H1 (cell line): ENCODE measurements around the gene INPP5A. TPM values are rescaled to one million over a fixed set of nuclear protein-coding genes. Genes with fewer than 3 reads are reported as not detected.

Experiments
- BACH1 ChIP-seq: IDR thresholded peaks from 2 replicates; pipeline ENCODE4 v1.6.1; 2012; ENCODE audit warnings: low read length, improper control_type of control experiment
- CBX8 ChIP-seq: fragments of 300-800, 300-1000 bp; sonication (generic); IDR thresholded peaks from 2 replicates; pipeline ENCODE4 v1.7.1; 2016; ENCODE audit warnings: low read depth, low read length, borderline replicate concordance
- CHD1 ChIP-seq: IDR thresholded peaks from 2 replicates; pipeline ENCODE4 v1.6.1; 2012; ENCODE audit warnings: low read depth, low read length, improper control_type of control experiment
- CREB1 ChIP-seq: IDR thresholded peaks from 2 replicates; pipeline ENCODE4 v1.6.1; 2012; ENCODE audit warnings: inconsistent platforms
- POLR2A ChIP-seq, 2 experiments: IDR thresholded peaks; 1 replicate in 1 of 2; 2 replicates in 1 of 2; pipeline ENCODE4 v1.6.1; 2011; ENCODE audit warnings: low read depth in 2 of 2, low read length in 2 of 2, mild to moderate bottlenecking in 2 of 2; ENCODE audit errors: control extremely low read depth in 1 of 2
- POU5F1 ChIP-seq: IDR thresholded peaks from 2 replicates; pipeline ENCODE4 v1.6.1; 2011; ENCODE audit warnings: low read depth, mild to moderate bottlenecking, low read length, moderate library complexity
- RAD21 ChIP-seq, 2 experiments: IDR thresholded peaks in 1 of 2; conservative IDR thresholded peaks in 1 of 2; 2 replicates each; pipeline ENCODE4 v1.6.1; 2011; ENCODE audit warnings: low read depth in 2 of 2, low read length in 2 of 2, improper control_type of control experiment in 1 of 2, inconsistent platforms in 1 of 2, mild to moderate bottlenecking in 1 of 2, moderate library complexity in 1 of 2
- SP1 ChIP-seq: IDR thresholded peaks from 2 replicates; pipeline ENCODE4 v1.6.1; 2011; ENCODE audit warnings: low read depth, low read length
- TAF7 ChIP-seq: optimal IDR thresholded peaks from 2 replicates; pipeline ENCODE3; 2011; ENCODE audit warnings: low read depth, mild to moderate bottlenecking, inconsistent platforms, low read length, moderate library complexity, borderline replicate concordance
- YY1 ChIP-seq: IDR thresholded peaks from 2 replicates; pipeline ENCODE4 v1.6.1; 2011; ENCODE audit warnings: low read depth, mild to moderate bottlenecking, low read length
- polyA plus RNA-seq, 7 experiments: library from polyadenylated mRNA; depleted of rRNA in 3 of 7; stranded (reverse) in 5 of 7; unstranded in 2 of 7; fragments of >200 nt in 5 of 7; fragments of 200-250 nt in 2 of 7; gene quantifications; 1 replicate in 5 of 7; 2 replicates in 1 of 7; 4 replicates in 1 of 7; pipeline versions ENCODE4 v1.2.1 to v1.2.3, GENCODE V29; 2011 to 2013; ENCODE audit warnings: missing spikeins in 2 of 7, mixed read lengths in 2 of 7
- total RNA-seq: library from RNA; stranded (reverse); fragmentation: NEBNext Ultra II Directional; extraction: Animal tissue kit (Norgen Biotek cat#: 25700); gene quantifications from 2 replicates; pipeline ENCODE4 v1.2.1, GENCODE V29; 2021
- TF ChIP-seq, protein P1 (sequence below): fragments of 300-600 bp; sonication (generic); IDR thresholded peaks from 2 replicates; pipeline ENCODE4 v1.7.1; 2012; ENCODE audit warnings: low read length, moderate library complexity, mild to moderate bottlenecking, inconsistent platforms; ENCODE audit not compliant: insufficient replicate concordance

The INPP5A gene
- total and polyA plus RNA-seq, 2 of the 8 experiments (the other 6 are each of a cell fraction or from before 2014, with no cell fraction given) = 19.7 to 27.5 TPM

DNA sequence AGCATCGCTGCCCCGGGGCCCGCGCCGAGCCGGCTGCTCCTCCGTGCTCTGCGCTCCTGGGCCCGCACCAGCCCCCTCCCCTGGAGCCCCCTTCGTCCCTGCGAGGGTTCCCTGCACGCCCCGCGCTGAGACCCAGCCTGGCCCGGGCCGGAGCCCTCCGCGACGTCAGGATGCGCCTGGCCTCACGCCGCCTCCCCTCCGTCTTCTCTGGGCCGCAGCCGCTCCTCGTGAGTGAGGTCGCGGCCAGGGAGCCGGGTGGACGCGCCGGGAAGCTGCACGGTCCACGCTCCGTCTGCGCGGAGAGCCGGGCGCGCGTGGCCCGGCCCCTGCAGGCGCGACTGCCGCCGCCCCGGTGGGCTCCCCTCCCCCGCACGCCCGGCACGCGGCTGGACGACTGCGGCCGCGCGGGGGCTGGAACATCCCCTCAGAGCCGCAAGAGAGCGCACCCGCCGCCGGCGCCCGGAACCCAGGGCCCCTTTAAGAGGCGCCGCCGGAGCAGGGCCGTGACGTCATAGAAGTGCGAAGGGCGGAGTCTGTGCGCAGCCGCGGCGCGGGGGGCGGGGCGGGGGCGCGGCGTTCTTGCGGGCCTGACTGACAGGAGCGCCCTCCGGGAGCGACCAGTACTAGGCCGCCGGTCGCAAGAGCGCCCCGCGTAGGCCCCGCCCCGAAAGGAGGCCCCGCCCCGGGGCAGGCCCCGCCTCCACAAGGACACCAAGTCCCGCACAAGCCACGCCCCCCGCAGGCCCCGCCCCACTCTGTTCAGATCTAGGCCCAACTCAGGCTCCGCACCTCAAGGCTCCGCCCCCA, 507 bp upstream of the INPP5A start (continued):
- TF ChIP-seq, protein P1, sequence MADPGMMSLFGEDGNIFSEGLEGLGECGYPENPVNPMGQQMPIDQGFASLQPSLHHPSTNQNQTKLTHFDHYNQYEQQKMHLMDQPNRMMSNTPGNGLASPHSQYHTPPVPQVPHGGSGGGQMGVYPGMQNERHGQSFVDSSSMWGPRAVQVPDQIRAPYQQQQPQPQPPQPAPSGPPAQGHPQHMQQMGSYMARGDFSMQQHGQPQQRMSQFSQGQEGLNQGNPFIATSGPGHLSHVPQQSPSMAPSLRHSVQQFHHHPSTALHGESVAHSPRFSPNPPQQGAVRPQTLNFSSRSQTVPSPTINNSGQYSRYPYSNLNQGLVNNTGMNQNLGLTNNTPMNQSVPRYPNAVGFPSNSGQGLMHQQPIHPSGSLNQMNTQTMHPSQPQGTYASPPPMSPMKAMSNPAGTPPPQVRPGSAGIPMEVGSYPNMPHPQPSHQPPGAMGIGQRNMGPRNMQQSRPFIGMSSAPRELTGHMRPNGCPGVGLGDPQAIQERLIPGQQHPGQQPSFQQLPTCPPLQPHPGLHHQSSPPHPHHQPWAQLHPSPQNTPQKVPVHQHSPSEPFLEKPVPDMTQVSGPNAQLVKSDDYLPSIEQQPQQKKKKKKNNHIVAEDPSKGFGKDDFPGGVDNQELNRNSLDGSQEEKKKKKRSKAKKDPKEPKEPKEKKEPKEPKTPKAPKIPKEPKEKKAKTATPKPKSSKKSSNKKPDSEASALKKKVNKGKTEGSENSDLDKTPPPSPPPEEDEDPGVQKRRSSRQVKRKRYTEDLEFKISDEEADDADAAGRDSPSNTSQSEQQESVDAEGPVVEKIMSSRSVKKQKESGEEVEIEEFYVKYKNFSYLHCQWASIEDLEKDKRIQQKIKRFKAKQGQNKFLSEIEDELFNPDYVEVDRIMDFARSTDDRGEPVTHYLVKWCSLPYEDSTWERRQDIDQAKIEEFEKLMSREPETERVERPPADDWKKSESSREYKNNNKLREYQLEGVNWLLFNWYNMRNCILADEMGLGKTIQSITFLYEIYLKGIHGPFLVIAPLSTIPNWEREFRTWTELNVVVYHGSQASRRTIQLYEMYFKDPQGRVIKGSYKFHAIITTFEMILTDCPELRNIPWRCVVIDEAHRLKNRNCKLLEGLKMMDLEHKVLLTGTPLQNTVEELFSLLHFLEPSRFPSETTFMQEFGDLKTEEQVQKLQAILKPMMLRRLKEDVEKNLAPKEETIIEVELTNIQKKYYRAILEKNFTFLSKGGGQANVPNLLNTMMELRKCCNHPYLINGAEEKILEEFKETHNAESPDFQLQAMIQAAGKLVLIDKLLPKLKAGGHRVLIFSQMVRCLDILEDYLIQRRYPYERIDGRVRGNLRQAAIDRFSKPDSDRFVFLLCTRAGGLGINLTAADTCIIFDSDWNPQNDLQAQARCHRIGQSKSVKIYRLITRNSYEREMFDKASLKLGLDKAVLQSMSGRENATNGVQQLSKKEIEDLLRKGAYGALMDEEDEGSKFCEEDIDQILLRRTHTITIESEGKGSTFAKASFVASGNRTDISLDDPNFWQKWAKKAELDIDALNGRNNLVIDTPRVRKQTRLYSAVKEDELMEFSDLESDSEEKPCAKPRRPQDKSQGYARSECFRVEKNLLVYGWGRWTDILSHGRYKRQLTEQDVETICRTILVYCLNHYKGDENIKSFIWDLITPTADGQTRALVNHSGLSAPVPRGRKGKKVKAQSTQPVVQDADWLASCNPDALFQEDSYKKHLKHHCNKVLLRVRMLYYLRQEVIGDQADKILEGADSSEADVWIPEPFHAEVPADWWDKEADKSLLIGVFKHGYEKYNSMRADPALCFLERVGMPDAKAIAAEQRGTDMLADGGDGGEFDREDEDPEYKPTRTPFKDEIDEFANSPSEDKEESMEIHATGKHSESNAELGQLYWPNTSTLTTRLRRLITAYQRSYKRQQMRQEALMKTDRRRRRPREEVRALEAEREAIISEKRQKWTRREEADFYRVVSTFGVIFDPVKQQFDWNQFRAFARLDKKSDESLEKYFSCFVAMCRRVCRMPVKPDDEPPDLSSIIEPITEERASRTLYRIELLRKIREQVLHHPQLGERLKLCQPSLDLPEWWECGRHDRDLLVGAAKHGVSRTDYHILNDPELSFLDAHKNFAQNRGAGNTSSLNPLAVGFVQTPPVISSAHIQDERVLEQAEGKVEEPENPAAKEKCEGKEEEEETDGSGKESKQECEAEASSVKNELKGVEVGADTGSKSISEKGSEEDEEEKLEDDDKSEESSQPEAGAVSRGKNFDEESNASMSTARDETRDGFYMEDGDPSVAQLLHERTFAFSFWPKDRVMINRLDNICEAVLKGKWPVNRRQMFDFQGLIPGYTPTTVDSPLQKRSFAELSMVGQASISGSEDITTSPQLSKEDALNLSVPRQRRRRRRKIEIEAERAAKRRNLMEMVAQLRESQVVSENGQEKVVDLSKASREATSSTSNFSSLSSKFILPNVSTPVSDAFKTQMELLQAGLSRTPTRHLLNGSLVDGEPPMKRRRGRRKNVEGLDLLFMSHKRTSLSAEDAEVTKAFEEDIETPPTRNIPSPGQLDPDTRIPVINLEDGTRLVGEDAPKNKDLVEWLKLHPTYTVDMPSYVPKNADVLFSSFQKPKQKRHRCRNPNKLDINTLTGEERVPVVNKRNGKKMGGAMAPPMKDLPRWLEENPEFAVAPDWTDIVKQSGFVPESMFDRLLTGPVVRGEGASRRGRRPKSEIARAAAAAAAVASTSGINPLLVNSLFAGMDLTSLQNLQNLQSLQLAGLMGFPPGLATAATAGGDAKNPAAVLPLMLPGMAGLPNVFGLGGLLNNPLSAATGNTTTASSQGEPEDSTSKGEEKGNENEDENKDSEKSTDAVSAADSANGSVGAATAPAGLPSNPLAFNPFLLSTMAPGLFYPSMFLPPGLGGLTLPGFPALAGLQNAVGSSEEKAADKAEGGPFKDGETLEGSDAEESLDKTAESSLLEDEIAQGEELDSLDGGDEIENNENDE = no peak
- peak in 1 of 2 experiments; percentile 73; a peak in 1 of 3 replicates for TF ChIP-seq POLR2A (IDR thresholded peaks at IDR 0.05; ENCODE audit: control extremely low read depth in 1 of 2, low read depth in 2 of 2, low read length in 2 of 2)
- peak in 1 of 2 experiments; percentile 36; a peak in 1 of 4 replicates for TF ChIP-seq RAD21 (IDR thresholded peaks at IDR 0.05 in 1 of 2, conservative IDR thresholded peaks at IDR 0.05 in 1 of 2; ENCODE audit: low read depth in 2 of 2, low read length in 2 of 2)
- no peak for TF ChIP-seq CBX8
- TF ChIP-seq POU5F1 = no peak
- TF ChIP-seq SP1 = peak; percentile 71; the same call in 1 of the 2 replicates
- no peak for TF ChIP-seq CHD1
- TF ChIP-seq TAF7 = no peak
- peak; percentile 91 for TF ChIP-seq CREB1
- TF ChIP-seq YY1 = no peak
- TF ChIP-seq BACH1 = 0 out of 2 replicates have a peak, but pooled peaks have one; percentile 28
